Fibroblast of skin of right biceps (primary cell): Measurements from ENCODE around the gene FRY.
A peak's percentile ranks its signal among the peaks of the same experiment; 100 is the strongest.
"Not testable (repeated sequence)": the region's sequence is repeated elsewhere in the genome, so short reads cannot be mapped to it uniquely, and the experiment has no call there.

Experiments
- DNase-seq: peaks from one replicate; pipeline ENCODE4 v3.0.0-alpha.2; 2013

The FRY gene

DNA sequence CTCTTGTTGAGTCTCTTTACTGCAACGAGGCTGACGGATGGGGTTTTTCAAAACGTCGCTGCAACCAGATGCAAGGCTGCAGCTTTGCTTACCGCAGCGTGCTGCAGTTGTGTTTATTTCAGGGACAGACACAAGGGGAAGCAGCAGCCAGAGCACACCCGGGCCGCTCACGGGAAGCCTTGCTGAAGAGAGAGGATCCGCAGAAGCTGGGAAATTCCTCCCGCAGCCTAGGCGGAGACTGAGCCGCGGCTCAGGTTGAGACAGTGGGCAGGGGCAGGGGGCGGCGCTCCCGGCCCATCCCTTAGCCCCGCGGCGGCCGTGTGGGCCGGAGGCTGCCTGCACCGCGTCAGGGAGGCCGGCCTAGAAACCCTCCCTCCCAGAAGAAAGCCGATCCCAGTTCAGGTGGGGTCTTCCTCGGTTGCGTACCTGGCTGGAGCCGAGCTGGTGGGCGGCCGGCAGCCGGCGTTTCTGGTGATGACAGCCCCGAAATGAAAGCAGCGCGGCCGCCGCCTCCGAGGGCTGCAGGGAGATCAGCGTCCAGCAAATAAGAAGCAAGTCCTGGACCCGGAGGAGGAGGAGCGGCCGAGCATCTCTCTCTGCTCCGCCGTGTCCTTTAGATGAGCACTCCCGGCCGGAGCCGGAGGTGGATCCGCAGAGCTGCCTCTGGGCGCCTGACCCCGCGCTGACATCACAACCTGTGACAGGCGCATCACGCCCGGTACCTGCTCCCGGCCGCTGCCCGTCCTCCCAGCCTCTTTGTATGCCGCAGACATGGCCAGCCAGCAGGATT lies at the start of gene FRY:
Gene FRY (plus strand): TSS at position 750 of the 790 bp plus-strand sequence. CDS start 22 bp downstream, at position 772.
- peak; percentile 58 for DNase-seq

GRCh38 chr13:31982124-31982523 lies 49.5 kb upstream of the FRY start:
- peak; percentile 40 for DNase-seq

GRCh38 chr13:31982540-31982939 lies 49.0 kb upstream of the FRY start:
- peak; percentile 90 for DNase-seq

DNA sequence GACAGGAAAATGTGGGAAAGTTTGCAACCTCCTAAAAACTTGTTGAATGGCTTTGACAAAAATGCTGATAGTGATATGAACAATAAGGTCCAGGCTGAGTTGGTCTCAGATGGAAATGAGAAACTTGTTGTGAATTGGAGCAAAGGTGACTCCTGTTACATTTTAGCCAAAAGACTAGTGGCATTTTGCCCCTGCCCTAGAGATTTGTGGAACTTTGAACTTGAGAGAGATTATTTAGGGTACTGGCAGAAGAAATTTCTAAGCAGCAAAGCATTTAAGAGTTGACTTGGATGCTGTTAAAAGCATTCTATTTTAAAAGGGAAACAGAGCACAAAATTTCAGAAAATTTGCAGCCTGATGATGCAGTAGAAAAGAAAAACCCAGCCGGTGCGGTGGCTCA lies 47.9 kb upstream of the FRY start:
- DNase-seq: not testable (repeated sequence)

DNA sequence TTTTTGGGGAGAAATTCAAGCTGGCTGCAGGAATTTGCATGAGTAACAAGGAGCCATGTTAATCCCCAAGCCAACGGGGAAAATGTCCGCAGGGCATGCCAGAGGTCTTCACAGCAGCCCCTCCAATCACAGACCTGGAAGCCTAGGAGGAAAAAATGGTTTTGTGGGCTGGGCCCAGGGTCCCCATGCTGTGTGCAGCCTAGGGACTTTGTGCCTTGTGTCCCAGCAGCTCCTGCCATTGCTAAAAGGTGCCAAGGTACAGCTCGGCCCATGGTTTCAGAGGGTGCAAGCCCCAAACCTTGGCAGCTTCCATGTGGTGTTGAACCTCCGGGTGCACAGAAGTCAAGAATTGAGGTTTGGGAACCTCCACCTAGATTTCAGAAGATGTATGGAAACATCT lies 47.2 kb upstream of the FRY start:
- DNase-seq: not testable (repeated sequence)

DNA sequence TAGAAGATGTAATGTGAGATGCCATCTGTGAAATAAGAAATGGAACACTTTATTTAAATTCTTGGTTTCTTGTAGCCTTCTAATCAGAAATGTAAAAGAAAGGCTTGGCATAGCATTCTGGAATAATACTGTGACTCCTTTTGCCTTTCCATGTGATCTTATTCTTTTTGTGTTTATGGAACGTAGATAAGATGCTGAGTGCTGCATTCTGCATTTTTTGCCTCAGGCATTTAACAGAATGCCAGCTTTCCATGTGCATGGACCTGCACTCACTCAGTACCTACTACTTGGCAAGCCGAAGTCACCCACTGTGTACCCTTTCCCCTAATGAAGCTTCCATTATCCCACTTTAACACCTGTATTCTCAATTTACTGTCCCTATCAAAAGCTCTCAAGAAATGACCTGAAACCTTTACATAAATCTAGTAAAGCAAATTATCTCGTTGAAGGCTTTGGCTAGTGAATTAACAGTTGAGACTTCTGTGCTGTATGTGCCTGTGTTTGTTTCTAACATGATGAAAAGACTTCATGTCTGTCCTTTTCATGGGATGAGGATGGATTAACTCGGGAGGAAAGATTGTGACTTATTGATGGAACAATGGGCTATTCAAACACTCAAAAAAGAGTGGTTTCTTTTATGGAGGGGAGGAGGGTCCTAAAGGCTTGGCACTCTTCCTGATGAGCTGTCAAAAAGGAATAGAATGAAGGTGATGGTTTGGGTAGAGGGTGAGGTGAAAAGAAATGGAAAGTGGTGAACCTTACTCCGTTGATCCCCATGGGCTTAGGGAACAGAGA lies 44.7 kb upstream of the FRY start:
- no peak for DNase-seq

DNA sequence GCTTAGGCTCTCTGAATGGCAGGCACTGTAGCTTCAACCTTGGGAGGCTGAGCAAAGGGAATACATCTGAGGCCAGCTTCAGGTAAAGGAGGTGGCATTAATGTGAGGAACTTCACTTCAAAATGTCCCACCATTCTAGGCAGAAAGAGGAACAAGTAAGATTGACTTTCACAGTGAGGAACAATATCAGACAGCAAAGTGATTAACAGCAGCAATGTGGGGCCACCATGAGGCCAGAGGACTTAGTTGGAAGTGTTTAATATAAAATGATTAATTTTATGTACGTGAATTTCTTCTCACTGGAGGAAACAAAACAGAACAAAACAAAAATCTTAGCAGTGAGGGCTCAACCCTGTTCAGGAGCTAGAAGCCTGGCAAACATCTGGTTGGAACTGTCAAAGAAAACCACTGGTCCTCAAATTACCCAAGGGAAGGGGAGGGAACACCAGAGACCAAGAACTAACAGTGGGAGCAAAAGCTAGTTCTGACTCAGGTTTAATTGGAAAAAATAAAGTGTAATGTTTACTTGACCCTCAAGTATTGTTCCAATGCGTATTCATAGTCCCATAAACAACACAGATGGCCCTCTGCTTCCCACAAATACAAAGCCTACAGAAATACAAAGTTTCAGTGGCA lies 43.9 kb upstream of the FRY start:
- DNase-seq: no peak

DNA sequence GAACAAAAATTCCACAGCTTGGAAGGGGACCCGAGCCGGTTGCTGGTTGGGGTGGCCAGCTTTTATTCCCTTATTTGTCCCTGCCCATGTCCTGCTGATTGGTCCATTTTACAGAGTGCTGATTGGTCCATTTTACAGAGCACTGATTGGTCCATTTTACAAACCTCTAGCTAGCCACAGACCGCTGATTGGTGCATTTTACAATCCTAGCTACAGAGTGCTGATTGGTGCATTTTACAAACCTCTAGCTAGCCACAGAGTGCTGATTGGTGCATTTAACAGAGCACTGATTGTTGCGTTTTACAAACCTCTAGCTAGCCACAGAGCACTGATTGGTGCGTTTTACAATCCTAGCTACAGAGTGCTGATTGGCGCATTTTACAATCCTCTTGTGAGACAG lies 37.2 kb upstream of the FRY start:
- not testable (repeated sequence) for DNase-seq

- no peak for DNase-seq
Measured at GRCh38 chr13:31996601-31997000, 35.0 kb upstream of the FRY start.

- DNase-seq: no peak
Measured at GRCh38 chr13:31997641-31998040, 33.9 kb upstream of the FRY start.

DNA sequence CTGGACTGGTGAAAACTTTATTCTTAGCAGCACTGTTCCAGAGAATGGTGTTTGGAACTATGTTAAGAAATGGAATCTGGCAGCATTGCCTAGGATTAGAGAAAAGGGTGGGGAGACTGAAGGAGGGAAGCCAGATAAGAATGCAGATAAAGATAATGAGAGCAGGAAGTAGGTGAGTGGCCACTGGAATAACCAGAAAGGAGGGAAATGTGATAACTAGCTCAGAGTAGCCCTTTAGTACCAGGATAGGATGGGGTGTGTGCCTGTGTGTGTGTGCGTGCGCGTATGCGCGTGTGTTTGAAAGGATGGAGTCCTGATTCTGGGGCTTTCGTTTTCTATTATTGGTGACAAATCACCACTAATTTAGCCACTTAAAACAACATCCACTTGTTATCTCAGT lies 33.4 kb upstream of the FRY start:
- no peak for DNase-seq

DNA sequence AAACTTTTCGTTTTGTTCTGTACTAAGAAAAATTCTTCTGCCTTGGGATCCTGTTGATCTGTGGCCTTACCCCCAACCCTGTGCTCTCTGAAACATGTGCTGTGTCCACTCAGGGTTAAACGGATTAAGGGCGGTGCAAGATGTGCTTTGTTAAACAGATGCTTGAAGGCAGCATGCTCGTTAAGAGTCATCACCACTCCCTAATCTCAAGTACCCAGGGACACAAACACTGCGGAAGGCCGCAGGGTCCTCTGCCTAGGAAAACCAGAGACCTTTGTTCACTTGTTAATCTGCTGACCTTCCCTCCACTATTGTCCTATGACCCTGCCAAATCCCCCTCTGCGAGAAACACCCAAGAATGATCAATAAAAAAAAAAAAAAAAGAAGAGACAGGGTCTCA lies 30.8 kb upstream of the FRY start:
- DNase-seq: not testable (repeated sequence)

- DNase-seq: peak; percentile 44
Measured at GRCh38 chr13:32001154-32001768, 30.3 kb upstream of the FRY start.

DNA sequence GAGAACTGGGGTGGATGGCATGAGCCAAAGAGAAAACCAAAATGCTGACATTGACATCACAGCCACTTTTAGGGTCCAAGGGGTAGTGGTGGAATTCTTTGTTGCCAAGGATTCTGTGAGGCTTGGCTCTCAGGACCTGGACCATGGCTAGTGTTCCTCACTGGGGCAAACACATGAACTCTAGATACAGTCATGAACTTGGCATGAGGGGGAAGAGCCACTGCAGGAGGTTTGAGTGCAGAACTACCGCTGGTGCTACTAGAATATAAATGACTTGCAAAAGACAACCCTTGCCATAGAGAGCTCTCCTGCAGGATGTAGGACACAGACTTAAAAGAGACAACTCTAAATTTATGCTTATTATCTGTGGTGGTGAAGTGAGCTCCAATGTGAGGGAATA lies 29.8 kb upstream of the FRY start:
- DNase-seq: no peak

DNA sequence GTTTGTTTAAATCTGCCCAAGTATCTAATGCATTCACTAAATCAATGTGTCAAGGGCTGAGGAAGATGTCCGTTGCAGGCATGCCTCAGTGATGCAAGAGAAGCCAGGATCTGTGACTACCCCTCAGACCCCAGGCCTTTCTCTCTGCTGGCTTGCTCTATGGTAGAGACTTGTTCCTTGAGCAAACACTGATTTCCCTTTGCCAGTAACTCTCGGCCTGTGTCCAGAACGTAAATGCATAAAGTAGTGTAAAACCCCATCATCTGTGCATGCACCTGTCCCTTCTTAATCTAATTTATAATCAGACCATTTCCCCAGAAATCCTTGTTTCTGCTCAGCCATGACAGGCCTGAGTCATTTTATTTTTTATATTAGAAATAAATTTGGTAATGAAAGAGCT lies 28.7 kb upstream of the FRY start:
- DNase-seq: no peak

- DNase-seq: no peak
Measured at GRCh38 chr13:32007494-32007893, 24.1 kb upstream of the FRY start.

GRCh38 chr13:32008518-32009175 lies 22.9 kb upstream of the FRY start:
- DNase-seq: no peak

GRCh38 chr13:32009362-32009761 lies 22.2 kb upstream of the FRY start:
- no peak for DNase-seq

DNA sequence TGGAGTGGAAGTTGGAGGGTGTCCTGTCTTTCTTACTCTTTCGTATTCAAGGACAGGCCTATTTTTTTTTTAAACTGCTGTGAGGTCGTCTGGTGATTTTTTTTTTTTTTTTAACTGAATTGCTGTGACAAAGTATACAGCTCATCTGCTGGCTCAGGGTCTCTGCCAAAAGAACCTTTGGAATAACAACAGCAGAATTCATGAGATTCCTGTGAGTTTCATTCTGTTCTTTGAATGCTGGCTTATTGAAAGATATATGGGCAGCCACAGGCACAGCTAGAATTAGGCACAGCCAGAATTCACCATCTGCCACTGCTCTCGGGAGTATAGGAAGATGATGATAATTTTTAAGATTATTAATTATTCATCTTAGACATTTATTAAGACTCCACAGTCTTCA lies 21.4 kb upstream of the FRY start:
- peak; percentile 11 for DNase-seq

GRCh38 chr13:32011971-32012370 lies 19.6 kb upstream of the FRY start:
- DNase-seq: no peak

GRCh38 chr13:32013181-32013580 lies 18.4 kb upstream of the FRY start:
- DNase-seq: no peak

DNA sequence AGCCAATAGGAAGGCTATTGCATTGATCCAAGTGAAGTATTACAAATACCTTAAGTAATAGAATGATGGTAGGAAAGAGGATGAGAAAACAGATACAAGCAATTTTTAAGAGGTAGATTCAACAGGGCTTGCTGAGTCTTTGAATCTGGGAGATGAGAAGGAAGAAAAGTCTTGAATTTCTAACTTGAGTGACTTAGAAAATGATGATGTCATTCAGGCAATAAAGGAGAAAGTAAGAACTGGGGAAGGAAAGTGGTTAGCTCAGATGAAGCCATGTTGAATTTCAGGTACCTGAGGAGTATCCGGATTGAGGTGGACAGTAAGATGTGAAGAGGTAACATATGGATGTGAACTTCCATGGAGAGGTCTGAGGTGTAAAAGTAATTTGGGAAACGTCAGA lies 15.5 kb upstream of the FRY start:
- DNase-seq: no peak

DNA sequence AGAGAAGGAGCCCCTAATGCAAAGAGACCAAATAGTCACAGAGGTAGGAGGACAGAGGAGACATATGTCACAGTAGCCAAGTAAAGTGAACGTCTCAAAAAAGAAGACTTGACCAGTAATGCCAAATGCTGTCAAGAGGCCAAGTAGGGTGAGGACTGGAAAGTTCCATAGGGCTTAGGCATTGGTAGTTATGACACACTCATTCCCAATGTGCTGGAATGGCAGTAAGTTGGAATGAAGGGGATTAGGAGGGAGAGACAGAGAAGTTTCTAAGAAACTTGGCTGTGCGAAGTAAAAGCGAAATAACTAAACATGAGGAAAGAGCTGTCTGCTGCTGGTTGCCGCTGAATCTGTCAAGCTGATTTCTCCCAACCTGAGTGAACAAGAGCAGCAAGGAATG lies 14.9 kb upstream of the FRY start:
- DNase-seq: peak; percentile 7
